ENCODE data around the gene STRAP.
A peak's percentile ranks its signal among the peaks of the same experiment; 100 is the strongest.
"Not testable (repeated sequence)": the region's sequence is repeated elsewhere in the genome, so short reads cannot be mapped to it uniquely, and the experiment has no call there.

STRAP gene

GRCh38 chr12:15910864-15911721, 28.9 kb downstream of the STRAP start, which contains the start of gene DERA:
Gene DERA, plus strand, starts transcription at chr12:15911332. Its CDS starts 52 bp downstream, at chr12:15911384.
- Histone ChIP-seq H3K9ac (peak within 1 kb of the TSS; percentile 19), H2AFZ (peak within 1 kb of the TSS; percentile 89), H3K27me3 (ENCODE audit: control insufficient read depth, insufficient read depth, low read length) (no peaks in the 10 kb centered on the region), H3K79me2 (peaks cover 7% of the 10 kb centered on the region), H3K4me1 (no peaks in the 10 kb centered on the region), H3K27ac (peak within 1 kb of the TSS; percentile 77), H3K4me2 (ENCODE audit: low read length) (peak within 1 kb of the TSS; percentile 93), H3K36me3 (ENCODE audit: control insufficient read depth, insufficient read depth, low read length) (no peaks in the 10 kb centered on the region), H3K9me3 (ENCODE audit: control insufficient read depth, low read length) (no peaks in the 10 kb centered on the region), H3K4me3 (ENCODE audit: low read depth, low read length) (peak within 1 kb of the TSS; percentile 87)
- no peak for TF ChIP-seq CTCF (IDR thresholded peaks at IDR 0.05)

GRCh38 chr12:15911931-15912330, 29.7 kb downstream of the STRAP start:
- H3K27ac ChIP-seq: peak overlapping the region; percentile 77
- H2AFZ ChIP-seq: peak overlapping the region; percentile 89
- H3K9ac ChIP-seq: peak overlapping the region; percentile 19
- not testable (repeated sequence) for H3K27me3 ChIP-seq (ENCODE audit: control insufficient read depth, insufficient read depth, low read length); H3K79me2 ChIP-seq; H3K4me1 ChIP-seq; H3K36me3 ChIP-seq (ENCODE audit: control insufficient read depth, insufficient read depth, low read length); H3K9me3 ChIP-seq (ENCODE audit: control insufficient read depth, low read length)
- peak overlapping the region; percentile 87 for H3K4me3 ChIP-seq (ENCODE audit: low read depth, low read length)
- peak overlapping the region; percentile 93 for H3K4me2 ChIP-seq (ENCODE audit: low read length)

GRCh38 chr12:15914131-15914530, 31.9 kb downstream of the STRAP start:
- not testable (repeated sequence) for H3K9me3 ChIP-seq (ENCODE audit: control insufficient read depth, low read length); H3K27ac ChIP-seq; H2AFZ ChIP-seq; H3K4me3 ChIP-seq (ENCODE audit: low read depth, low read length); H3K9ac ChIP-seq; H3K27me3 ChIP-seq (ENCODE audit: control insufficient read depth, insufficient read depth, low read length); H3K4me2 ChIP-seq (ENCODE audit: low read length); H3K4me1 ChIP-seq; H3K36me3 ChIP-seq (ENCODE audit: control insufficient read depth, insufficient read depth, low read length)
- peaks cover 12% of the 10 kb centered on the region for H3K79me2 ChIP-seq

GRCh38 chr12:15918066-15918465, 35.9 kb downstream of the STRAP start:
- Histone ChIP-seq H3K9ac (no peak overlapping the region), H3K4me1 (no peaks in the 10 kb centered on the region), H2AFZ (no peak overlapping the region), H3K4me2 (ENCODE audit: low read length) (no peak overlapping the region), H3K36me3 (ENCODE audit: control insufficient read depth, insufficient read depth, low read length) (no peaks in the 10 kb centered on the region), H3K27ac (no peak overlapping the region), H3K9me3 (ENCODE audit: control insufficient read depth, low read length) (no peaks in the 10 kb centered on the region), H3K27me3 (ENCODE audit: control insufficient read depth, insufficient read depth, low read length) (no peaks in the 10 kb centered on the region), H3K79me2 (peaks cover 17% of the 10 kb centered on the region), H3K4me3 (ENCODE audit: low read depth, low read length) (no peak overlapping the region)
- TF ChIP-seq CTCF (IDR thresholded peaks at IDR 0.05): no peak

GRCh38 chr12:15919418-15919817, 37.2 kb downstream of the STRAP start:
- Histone ChIP-seq H3K27ac (no peak overlapping the region), H3K36me3 (ENCODE audit: control insufficient read depth, insufficient read depth, low read length) (no peaks in the 10 kb centered on the region), H3K4me3 (ENCODE audit: low read depth, low read length) (no peak overlapping the region), H2AFZ (no peak overlapping the region), H3K27me3 (ENCODE audit: control insufficient read depth, insufficient read depth, low read length) (no peaks in the 10 kb centered on the region), H3K4me2 (ENCODE audit: low read length) (no peak overlapping the region), H3K9me3 (ENCODE audit: control insufficient read depth, low read length) (no peaks in the 10 kb centered on the region), H3K9ac (no peak overlapping the region), H3K4me1 (no peaks in the 10 kb centered on the region), H3K79me2 (peaks cover 13% of the 10 kb centered on the region)
- TF ChIP-seq CTCF (IDR thresholded peaks at IDR 0.05): no peak

Measured in parathyroid adenoma (tissue), 2 donors.